Measurements from ENCODE around the gene FAM81A.
"Not testable (repeated sequence)": the region's sequence is repeated elsewhere in the genome, so short reads cannot be mapped to it uniquely, and the experiment has no call there.

Gene FAM81A

DNA sequence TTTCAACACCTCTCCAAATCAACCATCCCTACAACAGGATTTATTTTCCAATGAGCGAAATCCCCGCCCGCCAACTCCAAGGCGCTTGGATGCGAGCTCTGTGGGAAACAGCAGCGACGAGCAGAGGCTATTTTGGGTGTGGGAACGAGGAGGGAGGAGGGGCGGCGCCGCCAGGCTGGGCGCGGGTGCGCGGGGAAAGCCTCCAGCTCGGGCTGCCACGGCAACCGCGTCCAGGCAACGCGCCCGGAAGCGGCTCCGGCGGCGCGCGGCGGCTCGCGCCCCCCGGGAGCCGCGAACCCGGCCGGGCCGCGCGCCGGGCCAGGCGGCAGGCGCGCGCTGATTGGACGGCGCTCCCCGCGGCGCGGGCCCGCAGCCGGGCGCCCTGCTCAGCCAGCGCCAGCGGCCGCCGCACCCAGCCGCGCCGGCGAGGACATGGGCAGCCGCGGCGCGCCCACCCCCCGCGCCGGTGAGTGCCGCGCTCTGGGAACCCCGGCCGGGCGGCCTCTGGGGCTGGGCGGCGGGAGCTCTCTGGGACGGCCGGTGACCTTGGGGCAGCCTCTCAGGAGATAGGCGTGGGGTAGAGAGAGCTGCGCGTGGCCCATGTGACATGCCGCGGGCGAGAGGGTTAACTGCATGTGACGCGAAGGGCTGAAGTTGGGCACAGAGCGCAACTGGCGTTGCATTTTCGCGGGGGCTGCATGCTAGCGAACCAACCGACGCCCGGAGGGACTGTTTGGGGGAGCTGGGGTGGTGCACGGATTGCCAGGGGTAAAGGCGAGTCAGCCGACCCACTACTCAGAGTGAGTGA, at the start of gene FAM81A:
FAM81A (plus strand) TSS at position 370 of the 808 bp plus-strand sequence. CDS start 20,441 bp downstream, outside the sequence.
- DNase-seq: peak; percentile 70
- in situ Hi-C loops (cut with HindIII; ENCODE audit: low pct_ligation_motif_present, low pct_unique_long_range_greater_than_20kb, low sequenced_read_pairs): no loop called here

GRCh38 chr15:59388670-59389069, 49.3 kb upstream of the FAM81A start:
- in situ Hi-C loops (cut with HindIII; ENCODE audit: low pct_ligation_motif_present, low pct_unique_long_range_greater_than_20kb, low sequenced_read_pairs): no loop called here
- DNase-seq: no peak

- in situ Hi-C loops (cut with HindIII; ENCODE audit: low pct_ligation_motif_present, low pct_unique_long_range_greater_than_20kb, low sequenced_read_pairs): no loop called here
Measured at GRCh38 chr15:59392299-59392698, 45.7 kb upstream of the FAM81A start.

GRCh38 chr15:59394166-59394661, 43.8 kb upstream of the FAM81A start:
- no peak for DNase-seq
- in situ Hi-C loops (cut with HindIII; ENCODE audit: low pct_ligation_motif_present, low pct_unique_long_range_greater_than_20kb, low sequenced_read_pairs): no loop called here

More at GRCh38 chr15:59392299-59392698, 45.7 kb upstream of the FAM81A start:
- no peak for DNase-seq

- in situ Hi-C loops (cut with HindIII; ENCODE audit: low pct_ligation_motif_present, low pct_unique_long_range_greater_than_20kb, low sequenced_read_pairs): no loop called here
- DNase-seq: no peak
Measured at GRCh38 chr15:59396211-59396610, 41.8 kb upstream of the FAM81A start.

DNA sequence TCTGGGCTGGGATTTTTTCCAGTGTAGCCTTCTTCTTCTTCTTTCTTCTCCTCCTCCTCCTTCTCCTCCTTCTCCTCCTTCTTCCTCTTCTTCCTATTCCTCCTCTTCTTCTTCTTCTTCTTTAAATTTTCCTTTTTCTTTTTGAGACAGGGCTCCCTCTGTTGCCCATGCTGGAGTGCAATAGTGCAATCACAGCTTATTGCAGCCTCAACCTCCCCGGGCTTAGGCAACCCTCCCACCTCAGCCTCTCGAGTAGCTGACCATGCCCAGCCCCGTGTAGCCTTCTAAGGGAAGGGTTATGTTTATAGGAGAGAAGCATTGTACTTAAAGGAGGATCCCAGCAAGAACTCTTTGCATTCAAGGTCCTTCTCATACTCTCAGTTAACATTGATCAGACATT, 41.3 kb upstream of the FAM81A start:
- DNase-seq: no peak
- in situ Hi-C loops (cut with HindIII; ENCODE audit: low pct_ligation_motif_present, low pct_unique_long_range_greater_than_20kb, low sequenced_read_pairs): no loop called here

- no peak for DNase-seq
- in situ Hi-C loops (cut with HindIII; ENCODE audit: low pct_ligation_motif_present, low pct_unique_long_range_greater_than_20kb, low sequenced_read_pairs): no loop called here
Measured at GRCh38 chr15:59398220-59398619, 39.8 kb upstream of the FAM81A start.

- no peak for DNase-seq
- in situ Hi-C loops (cut with HindIII; ENCODE audit: low pct_ligation_motif_present, low pct_unique_long_range_greater_than_20kb, low sequenced_read_pairs): no loop called here
Measured at GRCh38 chr15:59399465-59400102, 38.4 kb upstream of the FAM81A start.

DNA sequence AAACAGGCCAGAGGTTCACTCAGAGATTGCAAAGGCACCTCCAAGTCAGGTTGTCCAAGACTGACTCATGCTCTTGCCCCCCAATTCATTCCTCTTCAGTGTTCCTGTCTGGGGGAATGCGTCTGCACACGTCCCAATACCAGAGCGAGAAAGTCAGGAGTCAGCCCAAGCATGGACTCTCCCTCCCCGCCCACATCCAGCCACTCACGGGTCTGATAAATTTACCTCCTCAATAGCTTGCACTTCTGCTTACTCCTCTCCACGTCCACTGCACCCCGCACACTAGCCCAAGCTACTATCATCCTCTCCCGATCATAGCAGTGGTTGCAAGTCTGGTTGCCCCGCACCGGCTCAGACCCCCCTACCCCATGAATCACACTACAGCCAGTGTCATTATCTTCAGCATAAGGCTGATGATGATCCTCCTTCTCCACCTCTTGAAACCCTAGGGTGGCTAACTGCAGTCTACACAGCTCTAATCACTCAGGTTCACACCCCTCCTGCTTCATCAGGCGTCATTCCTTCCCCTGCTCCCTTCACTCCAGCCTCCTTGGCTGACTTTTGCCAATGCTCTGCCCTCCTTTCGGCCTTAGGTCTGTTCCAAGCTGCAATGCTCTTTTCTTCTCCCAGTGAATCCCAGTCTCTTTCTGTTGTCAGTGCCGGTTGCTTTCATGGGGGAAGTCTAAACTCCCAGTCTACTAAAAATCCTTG, 37.7 kb upstream of the FAM81A start:
- in situ Hi-C loops (cut with HindIII; ENCODE audit: low pct_ligation_motif_present, low pct_unique_long_range_greater_than_20kb, low sequenced_read_pairs): no loop called here

GRCh38 chr15:59401051-59401823, 36.7 kb upstream of the FAM81A start:
- in situ Hi-C loops (cut with HindIII; ENCODE audit: low pct_ligation_motif_present, low pct_unique_long_range_greater_than_20kb, low sequenced_read_pairs); DNase-seq: not testable (repeated sequence)

More for the DNA sequence above, 37.7 kb upstream of the FAM81A start:
- DNase-seq: no peak

- no peak for DNase-seq
- in situ Hi-C loops (cut with HindIII; ENCODE audit: low pct_ligation_motif_present, low pct_unique_long_range_greater_than_20kb, low sequenced_read_pairs): no loop called here
Measured at GRCh38 chr15:59401824-59402569, 36.0 kb upstream of the FAM81A start.

GRCh38 chr15:59405079-59405478, 32.9 kb upstream of the FAM81A start:
- no peak for DNase-seq
- in situ Hi-C loops (cut with HindIII; ENCODE audit: low pct_ligation_motif_present, low pct_unique_long_range_greater_than_20kb, low sequenced_read_pairs): no loop called here

DNA sequence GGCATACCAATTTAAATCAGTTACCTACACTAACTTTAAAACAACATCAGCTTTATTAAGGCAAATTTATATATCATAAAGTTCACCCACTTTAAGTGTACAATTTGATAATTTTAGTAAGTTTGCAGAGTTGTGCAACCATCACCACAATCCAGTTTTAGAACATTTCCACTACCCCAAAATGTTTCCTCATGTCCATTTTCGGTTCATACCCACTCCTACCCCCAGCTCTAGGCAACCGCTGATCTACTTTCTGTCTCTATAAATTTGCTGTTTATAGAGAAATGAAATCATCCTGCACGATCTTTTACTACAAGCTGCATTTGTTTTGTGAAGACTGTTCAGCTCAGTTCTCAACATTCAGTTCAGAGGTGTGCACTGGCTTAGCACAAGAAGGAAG, 31.5 kb upstream of the FAM81A start:
- in situ Hi-C loops (cut with HindIII; ENCODE audit: low pct_ligation_motif_present, low pct_unique_long_range_greater_than_20kb, low sequenced_read_pairs): no loop called here
- DNase-seq: no peak

DNA sequence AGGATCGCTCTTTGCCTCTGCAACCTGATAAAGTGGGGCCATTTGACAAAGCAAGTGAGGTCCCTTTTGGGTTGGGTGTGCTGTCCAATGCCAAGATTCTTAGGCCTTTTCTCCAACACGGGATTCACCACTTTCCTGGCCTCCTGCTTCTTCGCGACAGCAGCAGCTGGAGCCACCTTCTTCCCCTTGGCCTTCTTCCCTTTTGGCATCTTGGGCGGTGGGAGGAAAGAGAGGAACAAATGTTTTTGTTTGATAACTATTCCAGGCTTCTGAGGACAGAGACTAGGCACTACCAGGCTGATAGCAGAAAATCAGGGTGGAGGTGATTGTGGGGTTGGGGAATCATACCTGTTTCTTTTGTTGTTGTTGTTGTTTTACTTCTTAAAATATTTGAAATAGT, 30.0 kb upstream of the FAM81A start:
- no peak for DNase-seq
- in situ Hi-C loops (cut with HindIII; ENCODE audit: low pct_ligation_motif_present, low pct_unique_long_range_greater_than_20kb, low sequenced_read_pairs): no loop called here

DNA sequence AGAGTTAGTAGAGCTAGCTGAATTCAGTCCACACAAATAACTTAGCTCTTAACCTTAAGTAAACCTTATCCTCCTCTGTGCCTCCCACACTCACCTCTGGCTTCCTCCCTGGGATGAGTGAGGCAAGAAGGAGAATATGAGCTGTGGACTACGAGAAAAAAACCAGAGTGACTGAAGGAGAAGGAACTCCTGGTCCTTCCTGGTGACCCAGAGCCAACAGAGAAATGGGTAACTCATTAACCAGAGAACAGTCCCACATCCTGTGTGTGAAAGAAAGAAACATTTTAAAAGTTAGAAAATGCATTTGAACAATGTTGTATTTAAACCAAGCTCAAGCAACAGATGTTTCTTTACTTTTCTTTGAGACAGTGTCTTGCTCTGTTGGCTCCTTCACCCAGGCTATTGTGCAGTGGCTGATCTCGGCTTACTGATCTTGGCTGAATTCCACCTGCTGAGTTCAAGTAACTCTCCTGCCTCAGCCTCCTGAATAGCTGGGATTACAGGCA, 27.5 kb upstream of the FAM81A start:
- peak; percentile 84 for DNase-seq
- in situ Hi-C loops (cut with HindIII; ENCODE audit: low pct_ligation_motif_present, low pct_unique_long_range_greater_than_20kb, low sequenced_read_pairs): no loop called here

DNA sequence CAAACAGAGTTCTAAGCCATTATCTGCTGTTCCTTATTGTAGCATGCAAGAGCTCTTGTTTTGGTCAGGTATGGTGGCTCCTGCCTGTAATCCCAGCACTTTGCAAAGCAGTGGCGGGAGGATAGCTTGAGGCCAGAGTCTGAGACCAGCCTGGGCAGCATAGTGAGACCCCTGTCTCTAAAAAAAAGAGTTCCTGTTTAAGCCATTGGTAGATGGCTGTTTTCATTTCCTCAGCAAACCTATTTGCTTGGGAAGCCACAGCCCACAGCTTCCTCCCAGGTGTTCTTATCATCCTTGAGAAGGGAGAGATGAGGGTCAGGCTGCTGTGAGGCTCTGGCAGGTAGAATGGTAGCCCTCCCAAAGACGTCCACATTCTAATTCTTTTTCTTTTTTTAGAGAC, 24.4 kb upstream of the FAM81A start:
- in situ Hi-C loops (cut with HindIII; ENCODE audit: low pct_ligation_motif_present, low pct_unique_long_range_greater_than_20kb, low sequenced_read_pairs): no loop called here
- no peak for DNase-seq

DNA sequence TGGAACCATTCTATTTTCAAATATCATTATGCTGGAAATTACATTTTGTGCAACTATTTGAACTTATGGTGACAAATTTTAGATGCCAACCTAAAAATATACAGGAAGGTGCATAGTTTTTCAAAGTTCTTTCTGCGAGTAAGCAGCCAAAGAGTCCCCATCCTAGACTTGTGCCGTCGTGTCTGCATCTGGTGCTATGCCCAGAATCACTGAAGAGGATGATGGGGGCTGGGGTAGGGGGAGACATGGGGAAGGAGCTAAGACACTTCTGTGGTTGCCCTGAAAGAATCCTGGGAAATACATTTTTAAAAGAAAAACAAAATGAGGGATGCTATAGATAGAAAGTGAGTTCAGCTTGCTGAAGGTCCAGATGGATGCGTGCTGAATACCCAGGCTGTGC, 21.2 kb upstream of the FAM81A start:
- no peak for DNase-seq
- in situ Hi-C loops (cut with HindIII; ENCODE audit: low pct_ligation_motif_present, low pct_unique_long_range_greater_than_20kb, low sequenced_read_pairs): no loop called here

- DNase-seq: no peak
- in situ Hi-C loops (cut with HindIII; ENCODE audit: low pct_ligation_motif_present, low pct_unique_long_range_greater_than_20kb, low sequenced_read_pairs): no loop called here
Measured at GRCh38 chr15:59419170-59419569, 18.8 kb upstream of the FAM81A start.

Data from ACHN (cell line).